Ishikawa (cell line): Measurements from ENCODE around the gene UBE3B.

Source experiments
- CEBPB ChIP-seq: IDR thresholded peaks from 2 replicates; pipeline ENCODE4 v1.6.1; 2012
- EP300 ChIP-seq: IDR thresholded peaks from 2 replicates; pipeline ENCODE4 v1.6.1; 2012; ENCODE audit warnings: borderline replicate concordance
- FOXM1 ChIP-seq: IDR thresholded peaks from 2 replicates; pipeline ENCODE4 v1.6.1; 2012; ENCODE audit warnings: low read depth, borderline replicate concordance
- NFIC ChIP-seq: IDR thresholded peaks from 2 replicates; pipeline ENCODE4 v1.6.1; 2012
- RAD21 ChIP-seq: IDR thresholded peaks from 2 replicates; pipeline ENCODE4 v1.6.1; 2012; ENCODE audit warnings: low read depth
- TAF1 ChIP-seq: IDR thresholded peaks from 2 replicates; pipeline ENCODE4 v1.6.1; 2012; ENCODE audit warnings: low read depth, mild to moderate bottlenecking
- YY1 ChIP-seq: IDR thresholded peaks from 2 replicates; pipeline ENCODE4 v1.6.1; 2012; ENCODE audit warnings: low read depth

DNA sequence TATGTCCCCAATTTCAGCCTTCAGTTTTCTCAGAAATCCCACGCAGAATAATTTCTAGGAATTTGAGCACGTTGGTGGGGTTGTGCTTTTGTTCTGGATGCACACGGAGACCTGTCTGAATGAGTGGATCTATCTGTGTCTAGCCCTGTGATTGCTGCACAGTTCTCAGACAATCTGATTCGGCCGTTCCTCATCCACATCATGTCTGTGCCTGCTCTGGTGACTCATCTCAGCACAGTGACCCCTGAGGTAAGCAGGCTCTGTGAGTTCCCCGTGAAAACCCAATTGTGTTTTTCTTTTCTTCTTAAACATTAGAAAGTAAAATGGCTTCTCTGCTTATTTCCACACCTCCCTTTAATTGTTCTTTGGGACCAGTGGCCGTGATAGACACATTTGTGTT, 20.2 kb downstream of the UBE3B start:
- TF ChIP-seq YY1, result no peak
- no peak for TF ChIP-seq FOXM1
- TF ChIP-seq TAF1, result no peak
- no peak for TF ChIP-seq EP300
- no peak for TF ChIP-seq NFIC
- TF ChIP-seq CEBPB, result no peak
- no peak for TF ChIP-seq RAD21
